ENCODE data around the gene HMOX1. TPM values are rescaled to one million over a fixed set of nuclear protein-coding genes. Genes with fewer than 3 reads are reported as not detected.

Gene HMOX1
- total and polyA plus RNA-seq, 2 of the 13 experiments (the other 11 are each of a cell fraction or from before 2014, with no cell fraction given), result 53.6 to 67.4 TPM

- FAIRE-seq (no peak), DNase-seq (ENCODE audit: low spot score) (no peak), ATAC-seq (no peak)
- BruUV-seq (replicated peaks), result no TSS peak
- TF ChIP-seq CREB1 (IDR thresholded peaks at IDR 0.05) (no peak), CREB1 (CRISPR knock-in tag; IDR thresholded peaks at IDR 0.05) (no peak), ZNF891 (CRISPR knock-in tag; IDR thresholded peaks at IDR 0.05) (no peak), PCBP2 (optimal IDR thresholded peaks at IDR 0.05; ENCODE audit: low read depth, low read length, poor library complexity, severe bottlenecking) (no peak), ZSCAN22 (CRISPR knock-in tag; IDR thresholded peaks at IDR 0.05) (no peak), YY1 (IDR thresholded peaks at IDR 0.05; ENCODE audit: insufficient read depth, insufficient replicate concordance, low read depth, low read length) (no peak), ZNF256 (CRISPR knock-in tag; conservative IDR thresholded peaks at IDR 0.05) (no peak), ZNF615 (CRISPR knock-in tag; IDR thresholded peaks at IDR 0.05; ENCODE audit: borderline replicate concordance) (no peak), TFE3 (CRISPR knock-in tag; IDR thresholded peaks at IDR 0.05) (no peak), ZNF850 (CRISPR knock-in tag; conservative IDR thresholded peaks at IDR 0.05) (no peak), FOXK1 (CRISPR knock-in tag; IDR thresholded peaks at IDR 0.05; ENCODE audit: borderline replicate concordance, low read depth) (no peak), RBFOX2 (IDR thresholded peaks at IDR 0.05; ENCODE audit: low read depth, low read length) (no peak), JDP2 (CRISPR knock-in tag; IDR thresholded peaks at IDR 0.05; ENCODE audit: borderline replicate concordance) (no peak), ZSCAN25 (CRISPR knock-in tag; IDR thresholded peaks at IDR 0.05) (no peak)
- Histone ChIP-seq H3K9ac (ENCODE audit: insufficient read depth, low read depth, low read length) (no peak overlapping the region), H3K4me1 (ENCODE audit: insufficient read depth, low read length) (peaks cover 95% of the 10 kb centered on the region), H3K9me3 (ENCODE audit: low read length) (no peaks in the 10 kb centered on the region), H3K79me2 (ENCODE audit: insufficient read depth, low read length) (no peaks in the 10 kb centered on the region), H3K27ac (ENCODE audit: extremely low read length, insufficient read depth, low read length) (peak overlapping the region; percentile 2), H3K27me3 (ENCODE audit: control insufficient read depth in 1 of 2, insufficient read depth in 2 of 2, low read length in 2 of 2) (no peaks in the 10 kb centered on the region), H3K36me3 (replicated peaks in 1 of 2; ENCODE audit: control insufficient read depth in 1 of 2, insufficient read depth in 2 of 2, low read length in 2 of 2) (no peaks in the 10 kb centered on the region), H4K20me1 (ENCODE audit: insufficient read depth, low read length) (no peaks in the 10 kb centered on the region), H2AFZ (ENCODE audit: low read length) (no peak overlapping the region), H3K4me2 (ENCODE audit: low read depth, low read length) (no peak overlapping the region), H3K4me3 (replicated peaks in 1 of 3; ENCODE audit: insufficient read depth in 1 of 3, low read depth in 2 of 3, low read length in 3 of 3) (no peak overlapping the region)
- CTCF ChIA-PET (ENCODE audit: low intra/inter-chr PET ratio, low total read pairs), result no interaction called here
- in situ Hi-C loops (cut with HindIII; ENCODE audit: extremely low pct_ligation_motif_present, low pct_unique_long_range_greater_than_20kb) (no loop called here), intact Hi-C loops (cut with micrococcal nuclease; ENCODE audit: unreplicated experiment) (no loop called here)
- 84% methylated on average over 6 of the region's 6 CpGs for WGBS (ENCODE audit: low lambda C conversion rate)
- POLR2A ChIA-PET, result no interaction called here
Measured at GRCh38 chr22:35373781-35374180, 7.1 kb upstream of the HMOX1 start.
